H9 (cell line): ENCODE measurements around the gene POLDIP3. TPM values are rescaled to one million over a fixed set of nuclear protein-coding genes. Genes with fewer than 3 reads are reported as not detected.
A peak's percentile ranks its signal among the peaks of the same experiment; 100 is the strongest.

ENCODE experiments used
- DNase-seq: peaks from one replicate; pipeline ENCODE4 v3.0.0-alpha.2; 2017
- H2AFZ ChIP-seq: one replicate; pipeline ENCODE4 v1.6.1; 2013; ENCODE audit warnings: mild to moderate bottlenecking, low read length, control low read depth, moderate library complexity
- H2AK5ac ChIP-seq: 2 replicates; pipeline ENCODE4 v1.6.1; 2013; ENCODE audit warnings: low read length, control low read depth, mixed read lengths; ENCODE audit not compliant: insufficient read length
- H2BK120ac ChIP-seq: one replicate; pipeline ENCODE4 v1.6.1; 2013; ENCODE audit warnings: low read depth, mild to moderate bottlenecking, low read length, control low read depth, inconsistent platforms; ENCODE audit not compliant: poor library complexity, severe bottlenecking
- H2BK12ac ChIP-seq: 2 replicates; pipeline ENCODE4 v1.6.1; 2013; ENCODE audit warnings: low read length, control low read depth, mixed read lengths, low read depth; ENCODE audit not compliant: insufficient read length
- H2BK15ac ChIP-seq: 2 replicates; pipeline ENCODE4 v1.6.1; 2013; ENCODE audit warnings: low read depth, low read length, control low read depth
- H2BK20ac ChIP-seq: one replicate; pipeline ENCODE4 v1.6.1; 2013; ENCODE audit warnings: low read depth, mild to moderate bottlenecking, low read length, control low read depth, inconsistent platforms; ENCODE audit not compliant: poor library complexity, severe bottlenecking
- H2BK5ac ChIP-seq: 2 replicates; pipeline ENCODE4 v1.6.1; 2013; ENCODE audit warnings: low read length, control low read depth, mixed read lengths; ENCODE audit not compliant: insufficient read length
- H3K14ac ChIP-seq: 2 replicates; pipeline ENCODE4 v1.6.1; 2013; ENCODE audit warnings: low read length, control low read depth; ENCODE audit not compliant: insufficient read depth
- H3K18ac ChIP-seq: 2 replicates; pipeline ENCODE4 v1.6.1; 2013; ENCODE audit warnings: low read depth, mild to moderate bottlenecking, mixed read lengths, low read length, control low read depth; ENCODE audit not compliant: insufficient read length
- H3K23ac ChIP-seq: 2 replicates; pipeline ENCODE4 v1.6.1; 2013; ENCODE audit warnings: low read length, control low read depth, mixed read lengths, low read depth; ENCODE audit not compliant: insufficient read length
- H3K23me2 ChIP-seq: 2 replicates; pipeline ENCODE4 v1.6.1; 2013; ENCODE audit warnings: low read depth, mild to moderate bottlenecking, mixed read lengths, low read length, control low read depth; ENCODE audit not compliant: insufficient read length, poor library complexity, severe bottlenecking
- H3K27ac ChIP-seq: 2 replicates; pipeline ENCODE4 v1.5.1; 2013; ENCODE audit warnings: low read length, control low read depth, mixed read lengths, low read depth; ENCODE audit not compliant: insufficient read length
- H3K27me3 ChIP-seq: 2 replicates; pipeline ENCODE4 v1.6.1; 2013; ENCODE audit warnings: low read length, control low read depth, inconsistent platforms; ENCODE audit not compliant: insufficient read depth
- H3K4ac ChIP-seq: 2 replicates; pipeline ENCODE4 v1.6.1; 2013; ENCODE audit warnings: low read depth, mild to moderate bottlenecking, control low read depth, inconsistent platforms, low read length, moderate library complexity
- H3K4me1 ChIP-seq: 2 replicates; pipeline ENCODE4 v1.6.1; 2013; ENCODE audit warnings: low read length, control low read depth, inconsistent platforms; ENCODE audit not compliant: insufficient read depth
- H3K4me2 ChIP-seq: 2 replicates; pipeline ENCODE4 v1.6.1; 2013; ENCODE audit warnings: low read length, control low read depth, mixed read lengths; ENCODE audit not compliant: insufficient read length, insufficient read depth
- H3K56ac ChIP-seq: 2 replicates; pipeline ENCODE4 v1.6.1; 2013; ENCODE audit warnings: low read depth, mild to moderate bottlenecking, mixed read lengths, low read length, control low read depth; ENCODE audit not compliant: insufficient read length
- H3K79me1 ChIP-seq: 2 replicates; pipeline ENCODE4 v1.6.1; 2013; ENCODE audit warnings: low read depth, mild to moderate bottlenecking, moderate library complexity, low read length, control low read depth, inconsistent platforms; ENCODE audit not compliant: insufficient read depth, poor library complexity, severe bottlenecking
- H3K79me2 ChIP-seq: 2 replicates; pipeline ENCODE4 v1.6.1; 2013; ENCODE audit warnings: low read length, control low read depth, inconsistent platforms; ENCODE audit not compliant: insufficient read depth
- H3K9ac ChIP-seq: 2 replicates; pipeline ENCODE4 v1.6.1; 2013; ENCODE audit warnings: low read length, control low read depth, mixed read lengths; ENCODE audit not compliant: insufficient read length; ENCODE audit errors: extremely low read depth
- H3K9me3 ChIP-seq: one replicate; pipeline ENCODE4 v1.6.1; 2013; ENCODE audit warnings: low read depth, low read length, inconsistent platforms; ENCODE audit not compliant: control insufficient read depth
- H3T11ph ChIP-seq: one replicate; pipeline ENCODE4 v1.6.1; 2013; ENCODE audit warnings: mild to moderate bottlenecking, low read length, control low read depth, inconsistent platforms
- H4K20me1 ChIP-seq: one replicate; pipeline ENCODE4 v1.6.1; 2013; ENCODE audit not compliant: control insufficient read depth, insufficient read length, insufficient read depth
- H4K5ac ChIP-seq: 2 replicates; pipeline ENCODE4 v1.6.1; 2013; ENCODE audit warnings: low read depth, mild to moderate bottlenecking, mixed read lengths, low read length, control low read depth; ENCODE audit not compliant: insufficient read length
- H4K8ac ChIP-seq: replicated peaks from 2 replicates; pipeline ENCODE4 v1.6.1; 2013; ENCODE audit warnings: low read length, control low read depth, mixed read lengths, low read depth; ENCODE audit not compliant: insufficient read length
- H4K91ac ChIP-seq: 2 replicates; pipeline ENCODE4 v1.6.1; 2013; ENCODE audit warnings: low read depth, mild to moderate bottlenecking, moderate library complexity, mixed read lengths, low read length, control low read depth; ENCODE audit not compliant: insufficient read length
- H3K27ac Mint-ChIP-seq, 3 experiments: 2 replicates in 2 of 3; 3 replicates in 1 of 3; pipeline ENCODE4 v1.8.0; 2020 to 2021; ENCODE audit warnings: mixed read lengths in 3 of 3, mild to moderate bottlenecking in 1 of 3, moderate library complexity in 1 of 3
- H3K27me3 Mint-ChIP-seq: 2 replicates; pipeline ENCODE4 v1.8.0; 2021; ENCODE audit warnings: low read depth, mild to moderate bottlenecking, moderate library complexity, mixed read lengths
- H3K36me3 Mint-ChIP-seq, 3 experiments: 2 replicates in 2 of 3; 3 replicates in 1 of 3; pipeline ENCODE4 v1.8.0; 2020 to 2021; ENCODE audit warnings: low read depth in 3 of 3, mixed read lengths in 3 of 3; ENCODE audit not compliant: insufficient read depth in 1 of 3
- H3K4me1 Mint-ChIP-seq, 2 experiments: 2 replicates each; pipeline ENCODE4 v1.8.0; 2020; ENCODE audit warnings: mixed read lengths in 2 of 2
- H3K4me3 Mint-ChIP-seq, 2 experiments: 2 replicates in 1 of 2; 3 replicates in 1 of 2; pipeline ENCODE4 v1.8.0; 2020 to 2021; ENCODE audit warnings: mild to moderate bottlenecking in 2 of 2, mixed read lengths in 2 of 2, moderate library complexity in 1 of 2
- H3K9me3 Mint-ChIP-seq, 2 experiments: 2 replicates in 1 of 2; 3 replicates in 1 of 2; pipeline ENCODE4 v1.8.0; 2020; ENCODE audit warnings: mild to moderate bottlenecking in 2 of 2, mixed read lengths in 2 of 2, moderate library complexity in 1 of 2
- WGBS: extraction: QIAGEN DNeasy Blood & Tissue Kit; methylation state at CpG from one replicate; pipeline ENCODE4 v1.1.7; 2013; ENCODE audit warnings: missing lambda C conversion rate, low lambda C conversion rate, mixed read lengths; ENCODE audit not compliant: insufficient read length; ENCODE audit errors: extremely low coverage; 5-methylcytosine and 5-hydroxymethylcytosine counted together
- total RNA-seq: library from RNA; stranded (reverse); gene quantifications from 2 replicates; pipeline ENCODE4 v1.2.1, GENCODE V29; 2021
- TF ChIP-seq, protein P1 (sequence below): fragments of 200-600 bp; sonication (generic); conservative IDR thresholded peaks from 3 replicates; pipeline ENCODE4 v1.8.0; 2021; ENCODE audit warnings: antibody characterized with exemption, mild to moderate bottlenecking

POLDIP3 gene
- total RNA-seq, 1 experiment from 2014 or later = 90.8 TPM

DNA sequence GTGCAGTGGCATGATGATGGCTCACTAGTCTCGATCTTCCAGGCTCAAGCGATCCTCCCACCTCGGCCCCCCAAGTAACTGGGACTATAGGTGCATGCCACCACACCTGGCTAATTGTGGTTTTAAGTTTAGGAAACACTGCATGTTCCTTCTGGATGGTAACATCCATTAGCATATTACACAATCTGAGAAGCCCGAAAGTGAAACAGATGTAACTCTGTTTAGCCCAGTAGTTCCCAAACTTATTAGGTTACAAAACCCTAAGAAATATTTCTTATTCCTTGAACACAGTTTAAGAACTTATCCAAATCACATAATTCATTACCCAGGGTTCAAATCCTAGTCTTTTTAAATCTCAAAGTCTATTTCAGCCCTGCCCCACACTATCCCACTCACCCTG, 28.3 kb downstream of the POLDIP3 start:
- Histone ChIP-seq H4K8ac (no peak overlapping the region), H3K4ac (no peak overlapping the region), H3K4me2 (no peak overlapping the region), H3K79me2 (no peaks in the 10 kb centered on the region; the same call in 1 of the 2 replicates), H3K9me3 (no peaks in the 10 kb centered on the region), H2BK15ac (no peak overlapping the region), H2AFZ (no peak overlapping the region), H3K27ac (no peak overlapping the region), H3K4me1 (no peaks in the 10 kb centered on the region), H2BK12ac (no peak overlapping the region), H2AK5ac (no peak overlapping the region), H3K23me2 (no peaks in the 10 kb centered on the region), H2BK120ac (no peak overlapping the region), H3T11ph (no peak overlapping the region), H3K14ac (no peak overlapping the region), H2BK5ac (no peak overlapping the region), H4K20me1 (no peaks in the 10 kb centered on the region), H4K91ac (no peak overlapping the region), H2BK20ac (no peak overlapping the region), H3K56ac (no peak overlapping the region), H3K18ac (no peak overlapping the region), H4K5ac (no peak overlapping the region), H3K23ac (no peak overlapping the region), H3K27me3 (no peaks in the 10 kb centered on the region), H3K79me1 (no peaks in the 10 kb centered on the region), H3K9ac (no peak overlapping the region)
- Mint-ChIP-seq H3K4me3 (no peak overlapping the region), H3K27ac (peak overlapping the region in 1 of 3 experiments; percentile 41; a peak in 2 of 7 replicates), H3K9me3 (no peaks in the 10 kb centered on the region; a peak in 1 of 5 replicates), H3K36me3 (peaks cover 36 to 80% (median 69%) of the 10 kb centered on the region in 3 experiments), H3K27me3 (no peaks in the 10 kb centered on the region), H3K4me1 (peaks cover 6 to 8% of the 10 kb centered on the region in 2 experiments)
- WGBS = no CpG with 5 or more reads among the region's 4 CpGs
- TF ChIP-seq, protein P1, sequence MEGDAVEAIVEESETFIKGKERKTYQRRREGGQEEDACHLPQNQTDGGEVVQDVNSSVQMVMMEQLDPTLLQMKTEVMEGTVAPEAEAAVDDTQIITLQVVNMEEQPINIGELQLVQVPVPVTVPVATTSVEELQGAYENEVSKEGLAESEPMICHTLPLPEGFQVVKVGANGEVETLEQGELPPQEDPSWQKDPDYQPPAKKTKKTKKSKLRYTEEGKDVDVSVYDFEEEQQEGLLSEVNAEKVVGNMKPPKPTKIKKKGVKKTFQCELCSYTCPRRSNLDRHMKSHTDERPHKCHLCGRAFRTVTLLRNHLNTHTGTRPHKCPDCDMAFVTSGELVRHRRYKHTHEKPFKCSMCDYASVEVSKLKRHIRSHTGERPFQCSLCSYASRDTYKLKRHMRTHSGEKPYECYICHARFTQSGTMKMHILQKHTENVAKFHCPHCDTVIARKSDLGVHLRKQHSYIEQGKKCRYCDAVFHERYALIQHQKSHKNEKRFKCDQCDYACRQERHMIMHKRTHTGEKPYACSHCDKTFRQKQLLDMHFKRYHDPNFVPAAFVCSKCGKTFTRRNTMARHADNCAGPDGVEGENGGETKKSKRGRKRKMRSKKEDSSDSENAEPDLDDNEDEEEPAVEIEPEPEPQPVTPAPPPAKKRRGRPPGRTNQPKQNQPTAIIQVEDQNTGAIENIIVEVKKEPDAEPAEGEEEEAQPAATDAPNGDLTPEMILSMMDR = no peak
- no peak for DNase-seq
